Endometrium (tissue), 2 donors: ENCODE measurements around the gene TDRD1.
"Not testable (repeated sequence)": the region's sequence is repeated elsewhere in the genome, so short reads cannot be mapped to it uniquely, and the experiment has no call there.

Experiments used
- FAIRE-seq: peaks from 2 replicates; lab custom pipeline; 2012; peaks lifted over from hg19 to GRCh38; lab: Jason Lieb, UNC
- donor health status: control.
- donor health status: control.

TDRD1 gene, protein sequence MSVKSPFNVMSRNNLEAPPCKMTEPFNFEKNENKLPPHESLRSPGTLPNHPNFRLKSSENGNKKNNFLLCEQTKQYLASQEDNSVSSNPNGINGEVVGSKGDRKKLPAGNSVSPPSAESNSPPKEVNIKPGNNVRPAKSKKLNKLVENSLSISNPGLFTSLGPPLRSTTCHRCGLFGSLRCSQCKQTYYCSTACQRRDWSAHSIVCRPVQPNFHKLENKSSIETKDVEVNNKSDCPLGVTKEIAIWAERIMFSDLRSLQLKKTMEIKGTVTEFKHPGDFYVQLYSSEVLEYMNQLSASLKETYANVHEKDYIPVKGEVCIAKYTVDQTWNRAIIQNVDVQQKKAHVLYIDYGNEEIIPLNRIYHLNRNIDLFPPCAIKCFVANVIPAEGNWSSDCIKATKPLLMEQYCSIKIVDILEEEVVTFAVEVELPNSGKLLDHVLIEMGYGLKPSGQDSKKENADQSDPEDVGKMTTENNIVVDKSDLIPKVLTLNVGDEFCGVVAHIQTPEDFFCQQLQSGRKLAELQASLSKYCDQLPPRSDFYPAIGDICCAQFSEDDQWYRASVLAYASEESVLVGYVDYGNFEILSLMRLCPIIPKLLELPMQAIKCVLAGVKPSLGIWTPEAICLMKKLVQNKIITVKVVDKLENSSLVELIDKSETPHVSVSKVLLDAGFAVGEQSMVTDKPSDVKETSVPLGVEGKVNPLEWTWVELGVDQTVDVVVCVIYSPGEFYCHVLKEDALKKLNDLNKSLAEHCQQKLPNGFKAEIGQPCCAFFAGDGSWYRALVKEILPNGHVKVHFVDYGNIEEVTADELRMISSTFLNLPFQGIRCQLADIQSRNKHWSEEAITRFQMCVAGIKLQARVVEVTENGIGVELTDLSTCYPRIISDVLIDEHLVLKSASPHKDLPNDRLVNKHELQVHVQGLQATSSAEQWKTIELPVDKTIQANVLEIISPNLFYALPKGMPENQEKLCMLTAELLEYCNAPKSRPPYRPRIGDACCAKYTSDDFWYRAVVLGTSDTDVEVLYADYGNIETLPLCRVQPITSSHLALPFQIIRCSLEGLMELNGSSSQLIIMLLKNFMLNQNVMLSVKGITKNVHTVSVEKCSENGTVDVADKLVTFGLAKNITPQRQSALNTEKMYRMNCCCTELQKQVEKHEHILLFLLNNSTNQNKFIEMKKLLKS

DNA sequence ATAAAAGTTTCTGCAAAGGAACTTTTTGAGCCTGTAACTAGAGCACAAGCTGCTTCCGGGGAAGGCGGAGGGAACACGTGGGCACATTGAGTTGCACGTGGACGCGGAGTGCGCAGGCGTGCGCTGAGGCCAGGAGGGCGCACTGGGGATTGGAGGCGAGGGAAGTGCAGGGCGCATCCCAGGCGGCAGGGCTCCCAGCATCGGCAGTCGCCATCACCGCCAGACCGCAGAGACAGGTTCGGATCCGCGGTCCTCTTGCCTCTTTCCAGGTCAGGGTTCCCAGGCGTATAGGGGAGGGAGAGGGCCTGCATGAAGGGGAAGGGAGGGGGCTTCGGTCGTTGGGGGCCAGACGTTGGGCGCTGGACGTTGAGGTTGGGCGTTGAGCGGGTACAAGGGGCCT, at the start of gene TDRD1:
Gene TDRD1 (plus strand): TSS at position 206 of the 400 bp plus-strand sequence. CDS start 8,479 bp downstream, outside the sequence.
- FAIRE-seq = no peak

DNA sequence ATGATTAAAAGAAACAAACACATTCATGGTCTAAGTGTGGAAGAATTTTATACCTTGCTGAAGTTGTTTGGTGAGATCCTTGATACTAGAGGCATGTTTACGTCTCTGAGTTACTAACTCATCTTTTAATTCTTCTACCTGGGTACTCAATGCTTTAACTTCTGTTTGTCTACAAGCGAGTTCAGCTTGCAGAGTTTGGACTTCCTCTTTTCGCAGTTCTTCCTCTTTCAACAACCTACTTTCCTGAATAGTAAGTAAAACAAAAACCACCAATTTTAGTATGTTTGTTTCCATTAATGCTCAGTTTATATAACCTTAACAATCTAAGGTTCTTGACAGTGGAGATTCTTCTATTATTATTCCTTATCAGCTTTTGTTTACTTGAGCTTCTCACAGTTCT, 48.1 kb upstream of the TDRD1 start:
- FAIRE-seq = no peak

DNA sequence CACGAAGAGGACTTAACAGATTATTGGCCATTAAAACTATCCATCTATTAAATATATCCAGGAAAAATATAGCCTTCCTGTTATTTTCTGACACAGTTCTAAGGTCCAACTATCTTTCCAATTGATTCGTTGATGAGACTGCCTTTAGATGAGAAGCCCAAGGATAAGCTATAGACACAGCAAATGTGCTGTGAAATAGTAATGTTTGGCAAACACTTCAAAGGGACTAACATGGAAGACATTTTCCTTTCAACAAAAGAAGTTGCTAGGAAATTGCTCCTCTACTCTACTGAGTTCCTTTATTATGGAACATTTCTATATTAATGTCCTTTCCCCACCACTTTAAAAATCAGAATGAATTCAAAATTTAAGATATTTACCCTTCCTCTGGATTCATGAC, 43.7 kb upstream of the TDRD1 start:
- FAIRE-seq = no peak

DNA sequence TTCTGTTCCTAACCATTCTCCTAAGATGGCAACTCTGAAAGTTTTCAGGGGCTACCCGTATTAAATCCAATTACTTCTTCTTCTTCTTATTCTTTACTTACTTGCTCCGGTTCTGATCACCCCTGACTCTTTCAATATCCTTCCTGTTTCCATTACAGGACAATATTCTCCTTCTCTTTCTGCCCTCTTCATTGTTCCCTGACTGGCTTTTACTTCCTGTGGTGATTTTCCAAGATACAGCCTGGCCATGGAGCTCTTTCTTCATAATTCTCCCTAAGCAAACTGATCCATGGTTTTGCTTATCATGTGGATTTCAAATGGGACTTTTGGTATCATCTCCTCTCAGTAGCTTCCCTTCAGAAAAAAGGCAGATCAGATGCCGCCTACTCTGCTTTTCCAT, 40.6 kb upstream of the TDRD1 start:
- no peak for FAIRE-seq

DNA sequence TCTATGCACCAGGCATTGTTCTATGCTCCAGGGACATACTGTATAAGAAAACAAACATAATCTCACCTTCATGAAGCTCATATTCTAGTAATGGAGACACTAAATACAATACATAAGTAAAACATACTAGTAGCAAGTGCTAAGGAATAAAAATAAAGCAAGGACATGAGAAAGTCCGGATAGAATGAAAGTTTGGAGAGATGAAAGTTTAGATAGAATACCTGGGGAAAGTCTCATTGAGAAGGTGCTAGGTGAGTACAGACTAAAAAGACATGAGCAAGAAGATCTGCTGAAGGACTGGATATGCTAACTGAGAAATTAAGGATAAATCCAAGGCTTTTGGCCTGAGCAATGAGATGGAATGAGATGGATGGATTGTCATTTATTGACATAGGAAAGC, 39.1 kb upstream of the TDRD1 start:
- no peak for FAIRE-seq

DNA sequence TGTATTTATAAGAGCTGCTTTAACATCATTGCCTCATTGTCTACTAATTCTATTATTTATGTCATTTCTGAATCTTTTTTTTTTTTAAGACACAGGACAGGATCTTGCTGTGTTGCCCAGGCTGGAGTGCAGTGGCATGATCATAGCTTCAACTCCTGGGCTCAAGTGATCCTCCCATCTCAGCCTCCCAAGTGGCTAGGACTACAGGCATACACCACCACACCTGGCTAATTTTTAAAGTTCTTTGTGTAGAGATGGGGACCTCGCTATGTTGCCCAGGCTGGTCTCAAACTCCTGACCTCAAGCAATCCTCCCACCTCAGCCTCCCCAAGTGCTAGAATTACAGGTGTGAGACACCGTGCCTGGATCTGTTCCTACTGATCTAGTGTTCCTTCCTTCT, 38.3 kb upstream of the TDRD1 start:
- not testable (repeated sequence) for FAIRE-seq

DNA sequence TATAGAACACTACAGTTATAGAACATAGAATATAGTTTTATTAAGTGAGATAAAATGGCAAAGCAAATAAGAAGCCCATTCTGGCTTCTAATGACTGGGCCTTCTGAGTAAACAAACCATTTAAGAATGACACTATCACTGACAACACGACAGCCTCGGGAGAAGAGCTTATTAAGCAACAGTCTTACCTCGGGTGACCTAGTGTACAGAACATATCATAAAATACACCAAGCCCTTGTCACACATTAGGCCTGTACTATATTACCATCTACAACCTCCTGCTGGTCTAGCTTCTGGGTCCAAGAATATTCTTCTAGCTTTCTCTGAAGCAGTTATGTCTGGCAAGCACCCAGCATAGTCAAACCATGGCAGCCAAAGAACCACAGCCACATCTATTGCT, 37.1 kb upstream of the TDRD1 start:
- FAIRE-seq = no peak

DNA sequence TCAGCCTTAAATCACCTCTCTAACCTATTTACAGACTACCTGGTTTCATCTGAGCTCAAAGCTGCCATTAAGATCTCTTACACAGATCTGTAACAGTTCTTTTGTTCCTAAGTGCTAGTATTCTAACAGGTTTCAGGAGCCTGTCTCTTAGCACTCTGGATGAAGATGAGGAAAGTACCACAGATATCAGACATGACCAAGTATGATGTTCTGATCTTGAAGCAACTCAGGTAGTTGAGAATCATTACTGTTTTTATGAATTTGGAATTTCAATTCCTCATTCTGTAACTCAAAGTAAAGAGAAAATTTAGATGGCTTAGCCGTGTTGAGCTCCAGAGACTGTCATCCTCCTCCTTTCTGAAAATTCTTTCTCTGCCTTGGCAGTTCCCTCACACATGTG, 36.0 kb upstream of the TDRD1 start:
- no peak for FAIRE-seq

DNA sequence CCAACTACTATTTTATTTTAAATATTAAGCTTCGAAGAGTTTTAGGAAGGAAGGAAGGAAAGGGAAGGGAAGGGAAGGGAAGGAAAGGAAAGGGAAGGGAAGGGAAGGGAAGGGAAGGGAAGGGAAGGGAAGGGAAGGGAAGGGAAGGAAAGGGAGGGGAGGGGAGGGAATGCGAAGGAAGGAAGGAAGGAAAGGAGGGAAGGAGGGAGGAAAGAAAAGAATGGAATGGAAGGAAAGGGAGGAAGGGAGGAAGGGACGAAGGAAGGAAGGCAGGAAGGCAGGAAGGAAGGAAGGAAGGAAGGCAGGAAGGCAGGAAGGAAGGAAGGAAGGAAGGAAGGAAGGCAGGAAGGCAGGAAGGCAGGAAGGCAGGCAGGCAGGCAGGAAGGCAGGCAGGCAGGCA, 29.7 kb upstream of the TDRD1 start:
- FAIRE-seq = not testable (repeated sequence)

DNA sequence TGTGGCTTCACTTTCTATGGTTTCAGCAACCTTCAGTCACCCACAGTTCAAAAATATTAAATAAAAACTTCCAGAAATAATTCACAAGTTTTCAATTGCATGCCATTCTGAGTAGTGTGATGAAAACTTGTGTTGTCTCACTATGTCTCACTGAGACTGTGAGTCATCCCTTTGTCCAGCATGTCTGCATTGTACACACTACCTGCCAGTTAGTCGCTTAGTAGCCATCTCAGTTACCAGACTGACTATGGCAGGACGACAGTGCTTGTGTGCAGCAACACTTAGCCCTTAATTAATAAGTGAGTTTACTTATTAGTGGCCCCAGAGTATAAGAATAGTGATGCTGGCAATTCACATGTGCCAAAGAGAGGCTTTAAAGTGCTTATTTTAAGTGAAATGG, 27.7 kb upstream of the TDRD1 start:
- FAIRE-seq = no peak

DNA sequence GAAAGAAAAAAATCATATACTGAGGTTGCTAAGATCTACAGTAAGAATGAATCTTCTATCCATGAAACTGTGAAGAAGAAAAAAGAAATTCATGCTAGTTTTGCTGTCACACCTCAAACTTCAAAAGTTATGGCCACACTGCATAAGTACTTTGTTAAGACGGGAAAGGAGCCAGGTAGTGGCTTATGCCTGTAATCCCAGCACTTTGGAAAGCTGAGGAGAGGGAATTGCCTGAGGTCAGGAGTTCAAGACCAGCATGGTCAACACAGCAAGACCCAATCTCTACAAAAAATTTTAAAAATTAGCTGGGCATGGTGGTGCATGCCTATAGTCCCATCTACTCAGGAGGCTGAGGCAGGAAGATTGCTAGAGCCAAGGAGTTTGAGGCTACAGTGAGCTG, 27.3 kb upstream of the TDRD1 start:
- no peak for FAIRE-seq

DNA sequence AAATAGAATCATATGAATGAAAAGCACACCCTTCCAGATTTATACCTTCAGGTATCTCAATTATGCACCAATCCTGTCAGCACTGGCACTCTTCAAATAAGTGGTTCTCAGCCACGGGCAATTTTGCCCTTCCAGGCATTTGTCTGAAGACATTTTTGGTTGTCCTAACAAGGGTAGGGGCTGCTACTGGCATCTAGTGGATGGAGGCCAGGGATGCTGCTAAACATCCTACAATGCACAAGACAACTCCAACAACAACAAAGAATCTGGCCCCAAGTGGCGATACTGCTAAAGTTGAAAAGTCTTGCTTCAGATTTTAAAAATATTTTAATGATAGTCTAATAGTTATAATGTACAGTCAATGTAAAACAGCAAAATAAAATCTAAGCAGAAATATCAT, 21.2 kb upstream of the TDRD1 start:
- FAIRE-seq = no peak

DNA sequence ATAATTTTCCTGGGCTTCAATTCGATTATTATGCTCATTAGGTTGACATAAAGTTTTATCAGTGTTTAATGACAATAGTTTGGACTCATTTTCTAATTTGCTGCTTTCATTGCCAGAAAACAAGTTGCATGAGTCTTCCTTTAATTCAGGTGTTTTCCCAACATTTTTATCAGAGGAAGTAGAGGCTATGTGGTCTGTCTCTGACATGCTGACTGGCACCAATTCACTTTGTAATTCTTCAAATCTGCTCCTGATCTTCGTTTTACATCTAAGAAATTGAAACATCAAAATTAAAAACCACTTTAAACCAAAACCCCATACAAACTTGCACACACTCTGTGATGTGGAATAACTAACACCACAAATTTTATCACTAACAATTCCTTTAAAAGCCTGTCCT, 16.1 kb upstream of the TDRD1 start:
- no peak for FAIRE-seq

DNA sequence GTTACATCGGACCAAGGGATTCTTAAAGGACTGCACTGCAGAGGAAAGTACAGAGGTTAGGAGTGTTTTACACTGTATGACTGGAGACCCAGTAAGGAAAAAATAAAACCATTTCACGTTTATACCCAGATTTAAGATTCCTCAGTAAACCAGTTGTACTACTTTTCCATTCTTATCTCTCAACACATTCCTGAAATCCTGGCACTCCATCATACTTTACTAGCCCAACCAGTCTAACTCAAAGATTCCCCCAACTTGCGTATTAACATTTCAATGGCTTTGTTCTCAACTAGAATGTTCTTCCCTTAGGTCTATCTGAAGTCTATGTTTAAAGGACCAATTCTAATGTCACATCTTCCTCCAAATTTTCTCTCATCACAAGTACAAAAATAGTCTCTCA, 13.1 kb upstream of the TDRD1 start:
- FAIRE-seq = no peak

DNA sequence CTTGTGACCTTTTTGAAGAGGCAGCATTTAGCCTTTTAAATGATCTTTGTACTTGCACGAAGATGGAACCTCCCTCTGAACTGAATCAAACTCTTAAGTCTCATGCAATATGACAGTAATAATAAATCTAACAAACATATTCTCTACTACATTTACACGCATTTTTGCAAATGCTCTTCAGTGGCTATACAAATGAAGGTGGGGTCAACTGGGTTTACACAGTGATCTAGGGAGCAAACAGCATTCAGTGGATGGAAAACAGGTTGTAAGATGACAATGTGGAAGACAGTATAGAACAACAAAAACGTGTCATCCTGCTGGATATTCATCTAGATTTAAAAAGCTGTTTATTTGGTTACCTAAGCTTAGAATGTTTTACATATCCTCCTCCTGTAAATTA, 12.7 kb upstream of the TDRD1 start:
- FAIRE-seq = no peak

DNA sequence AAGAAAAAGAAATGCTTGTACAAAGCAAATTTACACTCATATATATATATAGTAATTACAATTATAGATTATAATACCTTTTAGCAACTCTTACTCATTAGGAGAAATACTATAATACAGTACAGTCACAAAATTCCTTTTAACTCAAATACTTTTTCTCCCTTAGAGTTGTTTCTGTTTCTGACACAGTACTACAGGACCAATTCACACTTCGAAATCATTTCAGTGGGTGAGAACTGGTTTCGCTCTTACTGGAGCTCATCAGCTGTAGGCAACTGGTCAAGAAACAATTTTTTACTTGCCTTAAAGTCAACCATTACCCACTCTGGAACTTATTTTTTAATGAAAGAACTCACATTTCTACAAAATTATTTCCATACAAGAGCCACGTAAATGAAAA, 11.2 kb upstream of the TDRD1 start:
- no peak for FAIRE-seq

DNA sequence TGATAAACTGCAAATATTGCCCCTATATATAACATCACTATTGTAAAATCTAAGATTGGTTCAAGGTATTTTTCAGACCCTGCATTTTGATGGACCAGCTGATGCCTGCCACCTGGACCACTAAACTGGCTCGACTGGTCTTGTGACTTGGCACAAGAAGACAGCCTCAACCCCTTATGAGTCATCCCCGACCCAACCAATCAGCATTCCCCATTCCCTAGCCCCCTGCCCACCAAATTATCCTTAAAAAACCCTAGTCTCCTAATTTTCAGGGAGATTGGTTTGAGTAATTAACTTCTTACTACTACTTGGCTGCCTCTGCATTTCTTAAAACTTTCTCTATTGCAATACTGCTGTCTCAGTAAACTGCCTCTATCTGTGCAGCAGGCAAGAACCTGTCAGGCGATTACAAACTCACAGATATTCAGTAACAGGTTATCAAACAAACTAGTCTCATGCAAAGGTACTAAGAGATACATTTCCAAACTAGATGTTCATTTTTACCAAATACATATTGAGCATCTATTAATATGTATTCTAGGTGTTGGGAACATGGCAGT, 10.6 kb upstream of the TDRD1 start:
- no peak for FAIRE-seq

DNA sequence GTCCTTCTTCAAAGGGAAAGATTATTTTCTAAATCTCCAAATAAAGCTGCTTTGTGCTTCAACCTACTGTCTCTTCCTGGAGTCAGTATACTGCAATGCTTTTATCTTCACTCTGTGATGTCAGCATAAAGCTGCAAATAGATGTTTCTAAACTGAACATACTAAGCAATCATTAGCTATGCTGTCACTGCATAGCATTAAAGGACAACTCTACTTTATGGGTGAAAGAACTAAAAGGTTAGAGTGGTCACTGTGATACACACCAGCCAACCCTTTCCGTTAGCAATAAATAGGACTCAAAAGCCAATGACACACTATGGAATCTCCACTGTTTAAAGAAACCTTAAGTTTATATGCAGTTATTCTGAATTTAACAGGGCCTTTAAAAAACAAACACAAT, 6.9 kb upstream of the TDRD1 start:
- no peak for FAIRE-seq

DNA sequence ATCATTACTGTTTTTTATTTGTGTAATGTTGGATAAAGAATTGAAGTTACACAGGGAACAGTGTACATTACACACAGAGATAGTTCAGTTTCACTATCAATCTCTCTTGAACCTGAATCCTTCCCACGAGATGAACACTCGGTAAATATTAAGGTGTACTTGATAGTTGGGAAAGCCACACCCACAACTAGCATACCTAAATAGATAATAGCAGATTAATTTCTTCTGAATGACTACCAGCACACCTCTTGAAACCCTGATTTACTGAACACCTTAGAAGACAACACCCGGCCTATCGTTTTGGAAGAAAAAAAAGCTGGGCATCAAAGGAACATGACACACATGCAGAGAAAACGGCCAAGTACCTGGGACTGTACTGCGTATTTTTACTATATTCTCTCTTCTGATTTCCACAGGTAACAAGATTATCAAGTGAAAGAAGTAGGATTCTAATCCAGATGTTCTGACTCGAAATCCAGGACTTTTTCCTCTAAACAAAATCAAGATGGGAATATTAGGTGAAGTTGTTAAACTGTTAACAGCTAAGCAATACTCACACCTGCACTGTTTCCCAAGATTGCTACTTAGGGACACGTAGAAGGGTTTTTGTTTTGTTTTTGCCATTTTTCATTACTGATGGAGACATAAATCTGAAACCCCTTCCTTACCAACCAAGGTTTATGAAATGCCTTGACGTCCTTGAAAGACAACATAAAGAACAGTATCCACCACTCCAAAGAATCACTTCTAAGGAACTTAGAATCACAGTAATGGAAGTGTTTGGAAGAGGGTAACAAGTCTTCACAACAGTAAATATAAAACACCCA, 6.2 kb upstream of the TDRD1 start:
- no peak for FAIRE-seq

DNA sequence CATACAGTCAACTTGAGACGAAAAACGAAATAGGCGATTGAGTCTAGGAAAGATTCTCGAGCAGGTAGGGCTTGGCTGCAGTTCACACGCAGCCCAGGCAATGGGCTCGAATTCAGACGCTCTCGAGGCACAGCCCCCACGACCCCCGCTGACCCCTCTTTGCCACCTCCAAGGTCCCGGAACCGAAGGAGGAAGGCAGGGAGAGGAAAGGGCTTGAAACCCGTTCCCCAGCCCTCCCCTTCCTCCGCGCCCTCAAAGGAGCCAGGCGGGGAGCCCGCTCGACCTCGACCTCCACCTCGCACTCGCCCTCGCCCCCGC, 5.6 kb upstream of the TDRD1 start:
- FAIRE-seq = no peak

DNA sequence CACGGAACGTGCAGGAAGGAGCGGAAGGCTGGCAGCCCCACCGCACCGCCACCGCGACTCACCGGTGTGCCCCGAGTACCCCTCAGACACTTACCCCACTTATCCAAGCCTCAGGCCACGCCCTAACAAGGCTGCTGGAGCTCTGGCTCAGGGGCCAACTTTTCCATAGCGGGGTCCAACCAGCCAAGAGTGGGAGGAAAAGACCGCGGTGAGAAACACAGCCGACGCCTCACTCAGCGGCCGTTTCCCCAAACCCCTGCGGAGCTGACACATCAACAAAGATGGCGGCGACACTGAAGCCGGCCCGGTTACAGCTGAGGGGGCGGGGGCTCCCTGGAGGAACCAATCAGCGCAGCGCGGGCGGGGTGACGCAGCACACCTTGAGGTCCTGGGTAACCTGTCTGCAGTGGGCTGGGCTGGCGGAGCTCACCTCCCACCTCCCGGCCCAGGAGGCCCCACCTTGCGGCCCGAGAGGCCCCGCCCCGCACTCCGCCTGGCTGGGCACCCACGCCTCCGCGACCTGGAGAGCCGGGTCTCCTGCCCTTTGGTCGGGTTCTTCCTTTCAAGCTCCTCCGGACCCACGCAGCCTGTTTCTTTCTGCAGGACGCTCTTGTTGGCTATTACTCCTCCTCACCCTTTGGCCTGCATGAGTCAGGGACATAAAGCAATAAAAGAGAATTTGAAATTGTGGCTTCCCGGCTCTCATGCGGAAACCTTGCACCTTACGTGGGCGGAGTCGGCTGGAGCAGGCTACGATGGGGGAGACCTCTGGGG, 5.0 kb upstream of the TDRD1 start, which contains the start of gene CCDC186:
Gene CCDC186 (minus strand): TSS at position 283 of the 774 bp plus-strand sequence. CDS start 10,935 bp downstream, outside the sequence.
- peak; percentile 64 for FAIRE-seq
